ENCODE results near the gene USP35. TPM values are rescaled to one million over a fixed set of nuclear protein-coding genes. Genes with fewer than 3 reads are reported as not detected.

The USP35 gene
- total and polyA plus RNA-seq, 2 donors (not counting 1 experiment from before 2014, with no cell fraction given), result 4.8 to 6.0 TPM

- Histone ChIP-seq H3K27me3 (replicated peaks in 1 of 4; ENCODE audit: control extremely low read depth in 1 of 4, control insufficient read depth in 3 of 4, insufficient read depth in 4 of 4, low read length in 3 of 4) (no peaks in the 10 kb centered on the region), H3K27ac (ENCODE audit: low read length in 2 of 2) (no peak overlapping the region), H3K4me3 (ENCODE audit: control extremely low read depth in 1 of 5, extremely low read depth in 1 of 5, insufficient read depth in 1 of 5, low read depth in 2 of 5, low read length in 4 of 5) (no peak overlapping the region), H3K4me1 (ENCODE audit: control insufficient read depth in 2 of 2, insufficient read depth in 2 of 2, low read length in 2 of 2) (peaks cover 12 to 14% of the 10 kb centered on the region in 2 donors), H4K20me1 (ENCODE audit: control insufficient read depth, insufficient read depth, low read length, poor library complexity, severe bottlenecking) (no peaks in the 10 kb centered on the region), H3K9ac (ENCODE audit: low read length) (no peak overlapping the region), H3K4me2 (replicated peaks; ENCODE audit: low read depth, low read length, poor library complexity, severe bottlenecking) (no peak overlapping the region), H3K9me3 (ENCODE audit: control extremely low read depth in 1 of 3, control insufficient read depth in 2 of 3, insufficient read depth in 1 of 3, low read length in 2 of 3) (no peaks in the 10 kb centered on the region), H2AFZ (ENCODE audit: insufficient read depth, low read depth, low read length, poor library complexity, severe bottlenecking) (no peak overlapping the region), H3K36me3 (replicated peaks in 1 of 2; ENCODE audit: control extremely low read depth in 1 of 2, control insufficient read depth in 1 of 2, extremely low read depth in 1 of 2, insufficient read depth in 2 of 2, low read length in 1 of 2) (peaks cover 3 to 40% of the 10 kb centered on the region in 2 experiments), H3K79me2 (ENCODE audit: control insufficient read depth, insufficient read depth, low read length) (no peaks in the 10 kb centered on the region)
- intact Hi-C loops (cut with micrococcal nuclease), result no loop called here
- TF ChIP-seq CTCF (IDR thresholded peaks at IDR 0.05) (no peak), EZH2 (IDR thresholded peaks at IDR 0.05; ENCODE audit: borderline replicate concordance, insufficient read depth, low read depth, low read length, poor library complexity, severe bottlenecking) (no peak)
- Mint-ChIP-seq H3K4me3 (no peak overlapping the region), H3K4me1 (peaks cover 15% of the 10 kb centered on the region), H3K27me3 (no peaks in the 10 kb centered on the region), H3K9me3 (ENCODE audit: insufficient read depth) (no peaks in the 10 kb centered on the region), H3K27ac (no peak overlapping the region)
- 97% methylated on average over 8 of the region's 11 CpGs for WGBS (ENCODE audit: insufficient coverage)
- POLR2A ChIA-PET, result no interaction called here
- CTCF ChIA-PET, result interaction anchor here (1.1 to 1.9 kb wide), 2 partner anchors 9 to 345 kb away, joined by 3 to 6 read pairs; no protein-coding TSS in a partner anchor
- ATAC-seq (ENCODE audit: low read depth) (no peak), DNase-seq (no peak)
These were observed 30.2 kb downstream of the USP35 start for GRCh38 chr11:78218707-78219492.
